ENCODE measurements around the gene KISS1R. TPM values are rescaled to one million over a fixed set of nuclear protein-coding genes. Genes with fewer than 3 reads are reported as not detected.

Gene KISS1R
- total and polyA plus RNA-seq, 12 donors = 0.25 to 0.44 TPM; not detected in 10

DNA sequence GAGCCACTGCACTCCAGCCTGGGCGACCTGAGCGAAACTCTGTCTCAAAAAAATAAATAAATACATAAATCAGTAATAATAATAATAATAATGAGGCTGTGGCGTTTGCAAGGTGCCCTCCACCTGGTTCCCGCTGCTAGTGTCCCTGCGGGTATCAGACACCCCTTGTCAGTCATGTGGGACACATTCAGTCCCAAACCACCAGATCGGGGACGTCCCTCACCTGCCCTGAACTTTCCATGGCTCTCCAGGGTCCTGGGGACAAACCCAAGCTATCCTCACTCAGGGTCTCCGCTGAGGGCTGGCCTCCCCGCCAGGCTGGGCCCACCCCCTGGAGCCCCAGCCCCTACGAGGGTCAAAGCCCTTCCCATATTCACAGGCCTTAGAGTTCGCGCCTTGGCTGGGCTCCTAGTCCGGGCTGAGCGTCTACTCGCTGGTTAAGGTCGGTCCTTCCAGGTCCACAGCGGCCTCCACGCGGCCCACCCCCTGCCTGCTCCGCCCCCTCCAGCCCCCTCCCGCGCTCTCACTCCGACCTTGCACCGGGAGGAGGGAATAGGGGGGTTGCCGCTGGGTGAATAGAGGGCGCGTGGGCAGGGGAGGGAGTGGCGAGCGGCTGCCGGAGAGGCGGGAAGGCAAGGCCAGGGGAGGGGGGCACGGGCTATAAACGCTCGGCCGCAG is 349 bp upstream of the KISS1R start:
- Histone ChIP-seq H3K4me1 (replicated peaks in 1 of 2) (peaks cover 9 to 30% of the 10 kb centered on the region in 2 donors), H3K9me3 (replicated peaks in 1 of 3) (no peaks in the 10 kb centered on the region), H3K4me3 (peak overlapping the region in 1 of 4 donors; percentile 42), H3K36me3 (replicated peaks in 1 of 2) (no peaks in the 10 kb centered on the region), H3K27ac (no peak overlapping the region), H3K27me3 (peaks cover 42% of the 10 kb centered on the region)
- DNase-seq = peak in 2 of 7 donors; percentile 42 to 71
- WGBS, 4 donors = 17 to 35% (median 22%) methylated on average over 13 to 35 of the region's 35 CpGs
- intact Hi-C loops (cut with DNase I) = loop anchor here (5.0 kb wide), 2 partner anchors 54 to 144 kb away; no protein-coding TSS in a partner anchor
- TF ChIP-seq, protein P1, sequence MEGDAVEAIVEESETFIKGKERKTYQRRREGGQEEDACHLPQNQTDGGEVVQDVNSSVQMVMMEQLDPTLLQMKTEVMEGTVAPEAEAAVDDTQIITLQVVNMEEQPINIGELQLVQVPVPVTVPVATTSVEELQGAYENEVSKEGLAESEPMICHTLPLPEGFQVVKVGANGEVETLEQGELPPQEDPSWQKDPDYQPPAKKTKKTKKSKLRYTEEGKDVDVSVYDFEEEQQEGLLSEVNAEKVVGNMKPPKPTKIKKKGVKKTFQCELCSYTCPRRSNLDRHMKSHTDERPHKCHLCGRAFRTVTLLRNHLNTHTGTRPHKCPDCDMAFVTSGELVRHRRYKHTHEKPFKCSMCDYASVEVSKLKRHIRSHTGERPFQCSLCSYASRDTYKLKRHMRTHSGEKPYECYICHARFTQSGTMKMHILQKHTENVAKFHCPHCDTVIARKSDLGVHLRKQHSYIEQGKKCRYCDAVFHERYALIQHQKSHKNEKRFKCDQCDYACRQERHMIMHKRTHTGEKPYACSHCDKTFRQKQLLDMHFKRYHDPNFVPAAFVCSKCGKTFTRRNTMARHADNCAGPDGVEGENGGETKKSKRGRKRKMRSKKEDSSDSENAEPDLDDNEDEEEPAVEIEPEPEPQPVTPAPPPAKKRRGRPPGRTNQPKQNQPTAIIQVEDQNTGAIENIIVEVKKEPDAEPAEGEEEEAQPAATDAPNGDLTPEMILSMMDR (IDR thresholded peaks at IDR 0.05) = no peak
- TF ChIP-seq POLR2A (IDR thresholded peaks at IDR 0.05) = no peak

DNA sequence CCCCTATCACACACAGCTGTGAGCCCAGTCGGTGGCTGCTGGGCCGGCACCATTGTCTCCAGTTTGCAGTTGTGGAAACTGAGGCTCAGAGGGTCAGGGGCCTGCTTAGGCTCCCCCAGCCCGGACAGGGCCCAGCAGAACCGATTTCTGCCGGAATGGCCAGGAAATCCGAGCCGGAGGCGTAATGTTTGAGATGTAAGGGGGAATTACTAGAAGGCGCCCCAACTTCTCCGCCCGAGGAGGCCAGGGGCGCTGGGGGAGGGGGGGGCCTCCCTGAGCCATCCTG is 962 bp downstream of the KISS1R start:
- WGBS, 4 donors = 5 to 10% (median 5%) methylated on average over 4 to 12 of the region's 12 CpGs
- no peak for DNase-seq
- intact Hi-C loops (cut with DNase I) = loop anchor here (5.0 kb wide), 2 partner anchors 56 to 146 kb away; no protein-coding TSS in a partner anchor
- no peak overlapping the region for H3K27ac ChIP-seq
- H3K27me3 ChIP-seq = peaks cover 42% of the 10 kb centered on the region
- H3K4me3 ChIP-seq = no peak overlapping the region
- peaks cover 9 to 30% of the 10 kb centered on the region in 2 donors for H3K4me1 ChIP-seq (replicated peaks in 1 of 2)
- H3K36me3 ChIP-seq (replicated peaks in 1 of 2) = no peaks in the 10 kb centered on the region
- no peaks in the 10 kb centered on the region for H3K9me3 ChIP-seq (replicated peaks in 1 of 3)
- no peak for TF ChIP-seq POLR2A (IDR thresholded peaks at IDR 0.05)
- TF ChIP-seq, protein P1 (IDR thresholded peaks at IDR 0.05) = no peak

DNA sequence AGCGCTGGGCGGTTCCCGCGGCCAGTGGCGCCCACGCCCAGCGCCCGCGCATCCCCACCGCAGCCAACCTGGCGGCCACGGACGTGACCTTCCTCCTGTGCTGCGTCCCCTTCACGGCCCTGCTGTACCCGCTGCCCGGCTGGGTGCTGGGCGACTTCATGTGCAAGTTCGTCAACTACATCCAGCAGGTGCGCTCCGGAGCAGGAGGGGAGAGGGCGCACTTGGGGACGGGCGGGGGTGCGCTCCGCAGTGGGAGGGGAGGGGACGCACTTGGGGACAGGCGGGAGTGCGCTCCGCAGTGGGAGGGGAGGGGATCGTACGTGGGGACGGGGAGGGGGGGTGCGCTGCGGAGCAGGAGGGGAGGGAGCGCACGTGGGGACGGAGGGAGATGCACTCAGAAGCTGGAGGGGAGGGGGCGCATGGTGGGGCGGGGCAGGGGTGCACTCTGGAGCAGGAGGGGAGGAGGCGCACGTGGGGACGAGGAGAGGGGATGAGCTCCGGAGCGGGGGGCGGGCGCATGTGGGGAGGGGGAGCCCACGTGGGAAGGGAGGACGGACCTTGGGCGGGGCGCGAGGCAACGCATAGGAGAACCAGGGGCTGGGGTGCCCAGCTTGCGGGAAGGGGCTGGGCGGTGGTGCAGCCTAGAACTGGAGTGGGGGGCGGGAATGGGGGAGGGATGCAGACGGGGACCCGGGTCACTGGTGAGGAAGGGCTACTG is 1.5 kb downstream of the KISS1R start:
- H3K27me3 ChIP-seq = peaks cover 42% of the 10 kb centered on the region
- H3K27ac ChIP-seq = no peak overlapping the region
- 1 to 7% (median 4%) methylated on average over 10 to 58 of the region's 58 CpGs for WGBS, 4 donors
- no peak for TF ChIP-seq POLR2A (IDR thresholded peaks at IDR 0.05)
- TF ChIP-seq, protein P1 (IDR thresholded peaks at IDR 0.05) = no peak
- H3K4me3 ChIP-seq = no peak overlapping the region
- no peak for DNase-seq
- no peaks in the 10 kb centered on the region for H3K9me3 ChIP-seq (replicated peaks in 1 of 3)
- intact Hi-C loops (cut with DNase I) = loop anchor here (5.0 kb wide), 2 partner anchors 56 to 146 kb away; no protein-coding TSS in a partner anchor
- H3K36me3 ChIP-seq (replicated peaks in 1 of 2) = no peaks in the 10 kb centered on the region
- peaks cover 8 to 28% of the 10 kb centered on the region in 2 donors for H3K4me1 ChIP-seq (replicated peaks in 1 of 2)

- Histone ChIP-seq H3K9me3 (replicated peaks in 1 of 3) (no peaks in the 10 kb centered on the region), H3K27me3 (peaks cover 42% of the 10 kb centered on the region), H3K4me3 (peak overlapping the region in 1 of 4 donors; percentile 38), H3K36me3 (replicated peaks in 1 of 2) (no peaks in the 10 kb centered on the region), H3K4me1 (replicated peaks in 1 of 2) (peaks cover 6 to 26% of the 10 kb centered on the region in 2 donors), H3K27ac (no peak overlapping the region)
- intact Hi-C loops (cut with DNase I) = loop anchor here (2.0 to 5.0 kb wide), 5 partner anchors 53 to 147 kb away; partner anchors contain the start of gene WDR18 (in 1 of the 2)
- 23 to 33% (median 25%) methylated on average over 4 to 68 of the region's 68 CpGs for WGBS, 4 donors
- no peak for TF ChIP-seq POLR2A (IDR thresholded peaks at IDR 0.05)
- TF ChIP-seq, protein P1 (IDR thresholded peaks at IDR 0.05) = no peak
- DNase-seq = peak in 1 of 7 donors; percentile 25
Observed at GRCh38 chr19:919199-920050, 2.3 kb downstream of the KISS1R start.

All from adrenal gland (tissue), 12 donors.